Activated CD8-positive, alpha-beta memory T cell treated with anti-CD3 and anti-CD28 coated beads, Interleukin-2, amount 10 ng/mL, durations not matched to agents 7 days and 5 days (primary cell): ENCODE data around the gene PIH1D1. TPM values are rescaled to one million over a fixed set of nuclear protein-coding genes. Genes with fewer than 3 reads are reported as not detected.

ENCODE experiments used
- ATAC-seq: fragments of 150-1000 bp; cut with Tn5 transposase; one replicate; pipeline ENCODE4 v1.10.0; 2021; ENCODE audit warnings: moderate library complexity
- CTCF ChIA-PET: fragments of 350-600 bp; sonication (Branson Sonifier 250); formaldehyde crosslinking; loops from one replicate; lab custom pipeline; 2021; ENCODE audit warnings: antibody characterized with exemption; lab: Charles Lee
- DNase-seq: peaks from one replicate; pipeline ENCODE4 v3.0.0-alpha.2; 2020
- H3K27ac Mint-ChIP-seq: one replicate; pipeline ENCODE4 v1.8.0; 2021; ENCODE audit warnings: mild to moderate bottlenecking, mixed read lengths
- H3K27me3 Mint-ChIP-seq: one replicate; pipeline ENCODE4 v1.8.0; 2021; ENCODE audit warnings: mixed read lengths
- H3K36me3 Mint-ChIP-seq: one replicate; pipeline ENCODE4 v1.8.0; 2021; ENCODE audit warnings: mild to moderate bottlenecking, mixed read lengths
- H3K4me1 Mint-ChIP-seq: one replicate; pipeline ENCODE4 v1.8.0; 2021; ENCODE audit warnings: mixed read lengths
- H3K4me3 Mint-ChIP-seq: one replicate; pipeline ENCODE4 v1.8.0; 2021; ENCODE audit warnings: mild to moderate bottlenecking, moderate library complexity, mixed read lengths
- H3K9me3 Mint-ChIP-seq: one replicate; pipeline ENCODE4 v1.8.0; 2022; ENCODE audit warnings: low read depth, mixed read lengths
- total RNA-seq, 2 experiments: library from RNA; stranded (reverse); gene quantifications; one replicate each; pipeline ENCODE4 v1.2.3, GENCODE V29; 2021

PIH1D1 gene
- total RNA-seq, 2 experiments from 2014 or later: 148 to 158 TPM

DNA sequence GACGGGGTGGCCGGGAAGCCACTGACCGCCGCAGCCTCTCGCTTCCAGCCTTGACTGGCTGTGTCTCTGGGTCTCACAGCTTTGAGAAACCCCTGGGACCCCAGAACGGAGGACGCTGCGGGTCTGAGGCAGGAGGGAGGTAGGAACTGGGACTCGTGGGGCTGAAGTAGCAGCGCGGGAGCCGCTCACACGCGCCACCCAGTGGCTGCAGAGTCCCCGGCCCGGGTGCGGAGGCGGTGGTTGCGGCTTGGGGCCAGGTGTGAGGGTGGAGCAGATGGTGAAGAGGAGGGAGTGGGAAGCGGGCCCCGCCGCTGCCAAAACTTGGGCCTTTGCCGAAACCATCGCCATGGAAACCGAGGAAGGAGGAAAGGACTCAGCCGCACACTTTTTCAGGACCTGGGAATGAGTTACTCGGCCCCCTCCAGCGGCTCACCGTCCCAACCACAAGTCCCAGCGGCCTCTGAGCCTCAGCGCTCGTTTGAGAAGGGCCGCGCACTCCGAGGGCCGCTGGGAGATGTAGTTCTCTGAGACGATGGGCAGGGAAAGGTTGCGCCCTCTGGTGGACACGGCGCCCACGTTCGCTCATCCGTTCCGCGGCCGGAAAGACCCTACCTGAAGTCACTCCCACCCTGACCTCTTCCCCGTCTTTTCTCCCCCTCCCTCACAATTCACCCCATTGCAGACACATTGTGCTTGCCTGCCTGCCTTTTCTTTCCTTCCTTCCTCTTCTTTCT is 8.1 kb downstream of the PIH1D1 start:
- DNase-seq (peak; percentile 96), ATAC-seq (peak; percentile 85)
- H3K36me3 Mint-ChIP-seq: peaks cover 11% of the 10 kb centered on the region
- H3K27me3 Mint-ChIP-seq: peaks cover 36% of the 10 kb centered on the region
- no peaks in the 10 kb centered on the region for H3K9me3 Mint-ChIP-seq
- peaks cover 51% of the 10 kb centered on the region for H3K4me1 Mint-ChIP-seq
- peak overlapping the region; percentile 80 for H3K27ac Mint-ChIP-seq
- H3K4me3 Mint-ChIP-seq: peak overlapping the region; percentile 78
- CTCF ChIA-PET: interaction anchor here (0.6 to 2.8 kb wide), 22 partner anchors 8 to 222 kb away, joined by 3 to 39 read pairs (median 4); partner anchors contain the start of genes ALDH16A1 and PIH1D1

DNA sequence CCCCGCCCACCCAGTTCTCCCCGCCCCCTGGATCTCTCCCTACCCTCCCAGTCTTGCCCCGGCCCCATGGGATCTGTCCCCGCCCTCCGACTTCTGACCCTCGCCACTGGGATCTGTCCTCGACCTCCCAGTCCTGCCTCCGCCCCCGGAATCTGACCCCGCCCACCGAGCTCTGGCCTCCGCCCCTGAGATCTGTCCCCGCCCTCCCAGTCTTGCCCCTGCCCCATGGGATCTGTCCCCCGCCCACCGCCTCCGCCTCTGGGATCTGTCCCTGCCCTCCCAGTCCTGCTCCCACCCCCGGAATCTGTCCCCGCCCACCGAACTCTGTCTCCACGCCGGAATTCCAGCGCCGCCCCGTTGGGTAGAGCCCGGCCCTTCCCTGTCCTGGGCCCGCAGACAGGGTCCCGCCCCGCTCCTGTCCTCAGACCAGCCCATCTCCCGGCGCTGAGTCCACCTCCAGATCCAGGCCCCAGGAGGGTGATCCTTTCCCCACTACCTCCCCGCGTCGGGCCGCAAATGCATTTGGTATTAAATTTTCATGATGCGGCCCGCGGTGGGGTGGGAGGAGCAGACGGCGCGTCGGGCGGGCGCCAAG is 8.7 kb downstream of the PIH1D1 start:
- peaks cover 42% of the 10 kb centered on the region for H3K27me3 Mint-ChIP-seq
- no peaks in the 10 kb centered on the region for H3K9me3 Mint-ChIP-seq
- peak; percentile 50 for ATAC-seq
- H3K27ac Mint-ChIP-seq: peak overlapping the region; percentile 80
- DNase-seq: peak; percentile 86
- peaks cover 45% of the 10 kb centered on the region for H3K4me1 Mint-ChIP-seq
- peaks cover 6% of the 10 kb centered on the region for H3K36me3 Mint-ChIP-seq
- CTCF ChIA-PET: interaction anchor here (0.6 to 2.6 kb wide), 17 partner anchors 9 to 222 kb away, joined by 3 to 31 read pairs (median 4); partner anchors contain the start of gene PIH1D1
- H3K4me3 Mint-ChIP-seq: peak overlapping the region; percentile 78

DNA sequence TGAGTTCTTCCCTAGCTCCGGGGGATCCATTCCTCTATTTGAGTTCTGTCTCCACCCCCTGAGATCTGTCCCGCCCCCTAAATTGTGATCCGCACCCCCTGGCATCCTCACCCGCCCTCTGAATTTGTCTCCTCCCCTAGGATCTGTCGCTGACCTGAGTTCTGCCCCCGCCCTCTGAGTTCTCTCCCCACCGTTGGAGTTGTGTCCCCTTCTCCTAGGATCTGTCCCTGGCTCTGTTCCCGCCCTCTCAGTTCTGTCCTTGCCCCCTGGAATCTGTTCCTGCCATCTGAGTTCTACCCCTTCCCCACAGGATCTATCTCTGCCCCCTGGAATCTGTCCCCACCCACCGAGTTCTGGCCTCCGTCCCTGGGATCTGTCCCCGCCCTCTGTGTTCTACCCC is 9.3 kb downstream of the PIH1D1 start:
- no peak for ATAC-seq
- Mint-ChIP-seq H3K4me1 (peaks cover 43% of the 10 kb centered on the region), H3K4me3 (peak overlapping the region; percentile 78), H3K9me3 (no peaks in the 10 kb centered on the region), H3K27me3 (peaks cover 48% of the 10 kb centered on the region), H3K36me3 (peaks cover 6% of the 10 kb centered on the region), H3K27ac (peak overlapping the region; percentile 80)
- peak; percentile 56 for DNase-seq
- CTCF ChIA-PET: interaction anchor here (0.6 to 2.6 kb wide), 15 partner anchors 9 to 180 kb away, joined by 3 to 31 read pairs (median 5); partner anchors contain the start of gene PIH1D1

DNA sequence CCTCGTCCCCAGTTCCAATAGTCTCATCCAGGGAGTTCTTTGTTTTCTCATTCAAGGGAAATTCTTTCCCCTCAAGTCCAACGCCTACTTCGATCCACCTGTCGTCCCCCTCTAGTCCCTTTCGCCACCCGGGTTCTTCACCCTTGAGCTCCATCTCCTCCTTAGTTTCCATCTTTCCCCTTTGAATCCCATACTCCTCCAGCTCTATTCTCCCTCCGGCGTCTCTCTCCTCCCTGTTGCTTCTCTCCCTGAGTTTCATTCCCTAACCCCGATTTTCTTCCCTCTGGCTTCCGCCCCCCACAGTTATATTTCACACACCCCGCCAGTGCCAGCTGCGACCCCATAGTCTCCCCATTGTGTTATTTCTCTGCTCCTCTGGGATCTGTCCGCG is 9.7 kb downstream of the PIH1D1 start:
- CTCF ChIA-PET: interaction anchor here (0.6 to 2.6 kb wide), 8 partner anchors 13 to 141 kb away, joined by 3 to 31 read pairs (median 7); no protein-coding TSS in a partner anchor
- Mint-ChIP-seq H3K27ac (no peak overlapping the region), H3K27me3 (peaks cover 52% of the 10 kb centered on the region), H3K4me3 (peak overlapping the region; percentile 78), H3K9me3 (no peaks in the 10 kb centered on the region), H3K4me1 (peaks cover 41% of the 10 kb centered on the region), H3K36me3 (peaks cover 5% of the 10 kb centered on the region)
- DNase-seq (no peak), ATAC-seq (no peak)

DNA sequence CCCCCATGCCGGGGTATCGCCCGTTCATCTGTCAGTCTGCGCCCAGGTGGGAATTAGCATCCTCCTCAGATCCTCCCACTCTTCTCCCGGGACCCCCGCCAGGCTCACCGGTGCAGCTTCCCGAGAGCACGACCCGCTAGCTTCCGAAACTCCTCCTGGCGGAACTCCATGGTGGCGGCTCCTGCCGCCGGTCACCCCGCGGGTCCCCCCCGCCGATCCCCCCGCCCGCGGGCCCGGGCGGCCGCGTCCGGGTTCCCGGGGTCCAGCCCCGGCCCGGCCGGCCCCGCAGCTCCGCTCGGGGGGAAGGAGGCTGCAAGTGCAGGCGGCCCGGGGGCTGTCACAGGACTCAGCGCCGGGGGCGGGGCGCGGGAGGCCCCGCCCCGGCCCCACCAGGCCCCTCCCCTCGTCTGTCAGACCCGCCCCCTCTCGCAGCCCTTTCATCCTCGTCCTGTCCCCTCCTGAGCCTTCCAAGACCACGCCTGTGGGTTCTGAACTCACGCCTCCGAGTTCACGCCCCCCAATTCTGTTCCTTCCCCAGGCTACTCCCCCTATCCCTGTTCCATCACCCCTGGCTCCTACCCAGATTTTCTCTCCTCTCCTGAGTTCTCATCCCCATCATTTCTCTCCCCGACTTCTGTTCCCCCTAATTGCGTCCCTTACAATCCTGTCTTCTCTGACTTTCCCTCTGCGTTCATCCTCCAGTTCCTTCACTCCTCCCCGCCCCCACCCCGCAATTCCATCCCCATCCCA is 10.2 kb downstream of the PIH1D1 start, which contains the start of gene SLC17A7:
TSS of gene SLC17A7 (minus strand) at position 318 of the 750 bp plus-strand sequence. CDS start at position 170, 148 bp downstream.
- ATAC-seq (peak; percentile 11), DNase-seq (peak; percentile 70)
- Mint-ChIP-seq H3K27ac (no peak within 1 kb of the TSS), H3K4me1 (peaks cover 41% of the 10 kb centered on the region), H3K36me3 (no peaks in the 10 kb centered on the region), H3K9me3 (no peaks in the 10 kb centered on the region), H3K27me3 (peaks cover 57% of the 10 kb centered on the region), H3K4me3 (peak within 1 kb of the TSS; percentile 78)
- CTCF ChIA-PET: interaction anchor here (0.6 to 2.6 kb wide), 8 partner anchors 13 to 141 kb away, joined by 3 to 31 read pairs (median 4); partner anchors contain the start of gene GFY

DNA sequence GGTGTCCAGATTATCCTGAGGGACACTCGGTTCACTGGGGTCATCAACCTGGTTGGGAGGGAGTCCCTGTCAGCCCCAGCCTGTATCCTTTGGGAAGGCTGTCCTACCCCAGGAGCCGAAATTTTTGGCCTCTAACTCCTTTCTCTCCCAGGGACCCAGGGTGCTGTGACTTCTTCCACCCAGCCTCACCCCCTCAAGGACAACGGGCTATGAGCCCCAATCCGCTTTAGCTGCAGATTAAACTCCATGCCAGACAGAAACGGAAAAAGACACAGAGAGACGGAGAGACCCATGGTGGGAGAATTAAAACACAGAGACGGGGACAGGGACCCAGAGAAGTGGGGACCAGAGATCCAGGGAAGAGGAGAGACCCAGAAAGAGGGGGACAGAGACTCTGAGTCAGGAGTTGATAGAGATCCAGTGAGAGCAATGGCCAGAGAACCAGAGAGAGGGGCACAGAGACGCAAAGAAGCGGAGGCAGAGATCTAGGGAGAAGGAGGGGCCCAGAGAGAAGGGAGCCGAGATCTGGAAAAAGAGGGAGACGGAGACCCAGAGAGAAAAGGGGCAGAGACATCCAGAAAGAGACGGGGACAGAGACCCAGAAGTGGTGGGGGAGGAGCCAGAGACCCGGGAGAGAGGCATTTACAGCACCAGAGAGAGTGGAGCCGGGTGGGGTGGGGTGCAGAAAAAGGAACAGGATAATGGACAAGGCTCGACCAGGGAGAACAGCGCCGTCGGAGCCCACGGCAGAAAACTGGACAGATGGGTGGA is 11.0 kb downstream of the PIH1D1 start:
- CTCF ChIA-PET: interaction anchor here (0.8 to 2.6 kb wide), 5 partner anchors 14 to 49 kb away, joined by 3 to 31 read pairs (median 5); partner anchors contain the start of gene GFY
- Mint-ChIP-seq H3K4me3 (peak overlapping the region; percentile 11), H3K9me3 (no peaks in the 10 kb centered on the region), H3K36me3 (no peaks in the 10 kb centered on the region), H3K27me3 (peaks cover 65% of the 10 kb centered on the region), H3K4me1 (peaks cover 41% of the 10 kb centered on the region), H3K27ac (no peak overlapping the region)
- DNase-seq (no peak), ATAC-seq (no peak)

DNA sequence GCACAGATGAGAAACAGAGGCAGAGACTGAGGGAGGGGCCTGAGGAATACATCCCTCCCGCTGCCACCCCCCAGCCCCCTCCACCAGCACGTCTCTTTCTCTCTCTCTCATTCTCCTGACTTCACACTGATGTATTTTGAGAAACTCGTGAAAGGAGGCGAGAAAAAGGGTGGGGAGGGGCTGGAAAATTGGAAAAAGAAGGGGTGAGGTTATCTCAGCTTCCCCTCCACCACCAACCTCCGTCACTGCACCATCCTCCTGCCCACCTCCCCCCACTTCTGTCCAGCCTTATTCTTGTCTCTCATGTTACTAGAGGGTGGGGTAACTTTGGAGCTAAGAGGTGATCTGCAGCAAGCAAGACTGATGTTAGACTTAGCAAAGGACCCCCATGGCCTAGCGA is 11.8 kb downstream of the PIH1D1 start:
- Mint-ChIP-seq H3K27me3 (peaks cover 73% of the 10 kb centered on the region), H3K27ac (no peak overlapping the region), H3K4me3 (no peak overlapping the region), H3K4me1 (peaks cover 35% of the 10 kb centered on the region), H3K9me3 (no peaks in the 10 kb centered on the region), H3K36me3 (no peaks in the 10 kb centered on the region)
- CTCF ChIA-PET: interaction anchor here (0.7 to 1.4 kb wide), 4 partner anchors 15 to 48 kb away, joined by 3 to 4 read pairs (median 3); partner anchors contain the start of gene GFY
- DNase-seq (no peak), ATAC-seq (no peak)

DNA sequence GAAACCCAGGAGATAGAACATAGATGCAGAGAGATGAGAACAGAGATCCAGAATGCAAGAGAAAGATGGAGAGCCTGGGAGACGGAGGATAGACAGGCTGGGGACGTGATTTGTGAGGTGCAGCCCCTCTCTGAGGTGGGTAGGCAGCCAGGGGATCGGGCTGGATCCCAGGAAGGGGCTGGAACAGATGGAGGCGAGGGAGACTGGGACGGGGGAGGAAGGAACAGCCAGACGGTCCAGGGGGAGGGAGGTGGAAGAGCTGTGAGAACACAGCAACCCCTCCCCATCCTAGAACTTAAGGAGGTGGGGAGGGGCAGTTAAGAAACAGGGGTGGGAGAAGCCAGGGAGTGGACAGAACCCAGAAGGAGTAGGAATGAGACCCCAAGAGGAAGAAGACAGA is 13.4 kb downstream of the PIH1D1 start:
- Mint-ChIP-seq H3K4me1 (peaks cover 31% of the 10 kb centered on the region), H3K36me3 (no peaks in the 10 kb centered on the region), H3K27ac (no peak overlapping the region), H3K27me3 (peaks cover 88% of the 10 kb centered on the region), H3K4me3 (no peak overlapping the region), H3K9me3 (no peaks in the 10 kb centered on the region)
- ATAC-seq (no peak), DNase-seq (no peak)
- CTCF ChIA-PET: no interaction called here

DNA sequence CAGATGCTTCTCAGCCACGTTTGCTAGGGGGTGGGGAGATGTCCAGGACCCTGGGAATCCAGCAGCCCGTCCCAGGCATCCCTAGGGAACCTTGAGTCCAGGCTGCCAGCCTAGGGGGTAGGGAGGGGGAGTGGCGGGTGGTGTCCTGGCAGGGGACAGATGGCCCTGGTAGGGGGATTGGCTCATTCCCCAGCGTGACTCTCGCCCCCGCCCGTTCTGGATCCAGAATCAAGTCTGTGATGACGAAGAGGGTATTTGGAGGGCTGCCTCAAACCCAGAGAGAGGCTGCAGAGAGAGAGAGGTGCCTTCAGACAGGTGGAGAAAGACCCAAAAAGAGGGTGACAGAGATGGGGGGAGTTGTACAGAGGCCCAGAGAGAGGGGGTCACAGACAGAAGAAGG is 14.4 kb downstream of the PIH1D1 start:
- Mint-ChIP-seq H3K9me3 (no peaks in the 10 kb centered on the region), H3K36me3 (no peaks in the 10 kb centered on the region), H3K27ac (no peak overlapping the region), H3K4me1 (peaks cover 29% of the 10 kb centered on the region), H3K4me3 (no peak overlapping the region), H3K27me3 (peaks cover 95% of the 10 kb centered on the region)
- CTCF ChIA-PET: interaction anchor here (1.1 to 2.2 kb wide), 4 partner anchors 13 to 211 kb away, joined by 3 to 10 read pairs (median 6); partner anchors contain the start of genes GFY and KASH5
- DNase-seq (no peak), ATAC-seq (no peak)

DNA sequence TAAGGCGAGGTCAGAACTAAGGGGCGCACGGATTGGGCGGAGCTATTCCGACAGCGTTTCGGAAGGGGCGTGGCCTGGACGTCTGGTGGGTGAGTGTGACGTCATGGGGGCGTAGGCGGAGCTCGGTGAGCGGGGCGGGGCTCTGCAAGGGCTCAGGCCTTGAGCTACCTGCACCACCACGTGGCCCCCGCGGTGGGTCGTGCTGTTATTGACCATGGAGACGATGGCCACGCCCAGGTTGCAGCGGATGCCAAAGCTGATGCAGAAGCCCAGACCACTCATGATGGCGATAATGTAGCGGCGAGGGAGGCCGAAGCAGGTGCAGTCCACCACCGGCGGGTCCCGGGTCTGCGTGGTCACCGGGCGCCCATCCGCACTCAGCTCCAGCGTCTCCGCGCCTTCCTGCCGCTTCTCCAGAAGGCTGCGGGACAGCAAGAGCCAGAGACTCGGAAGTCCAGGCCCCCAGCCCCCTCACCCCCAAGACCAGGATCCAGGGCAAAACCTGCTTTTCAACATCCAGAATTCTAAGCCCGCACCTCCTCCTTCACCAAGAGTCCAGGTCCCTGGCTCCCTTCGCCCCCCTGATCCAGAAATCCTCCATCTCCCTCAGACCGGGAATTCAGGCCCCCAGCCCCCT is 15.1 kb downstream of the PIH1D1 start:
- Mint-ChIP-seq H3K4me3 (peak overlapping the region; percentile 39), H3K27me3 (peaks cover 93% of the 10 kb centered on the region), H3K4me1 (peaks cover 25% of the 10 kb centered on the region), H3K27ac (no peak overlapping the region), H3K36me3 (peaks cover 3% of the 10 kb centered on the region), H3K9me3 (no peaks in the 10 kb centered on the region)
- DNase-seq: peak; percentile 84
- ATAC-seq: peak; percentile 61
- CTCF ChIA-PET: interaction anchor here (0.6 to 2.2 kb wide), 12 partner anchors 10 to 211 kb away, joined by 3 to 10 read pairs (median 4); partner anchors contain the start of genes GFY, KASH5 and PIH1D1

DNA sequence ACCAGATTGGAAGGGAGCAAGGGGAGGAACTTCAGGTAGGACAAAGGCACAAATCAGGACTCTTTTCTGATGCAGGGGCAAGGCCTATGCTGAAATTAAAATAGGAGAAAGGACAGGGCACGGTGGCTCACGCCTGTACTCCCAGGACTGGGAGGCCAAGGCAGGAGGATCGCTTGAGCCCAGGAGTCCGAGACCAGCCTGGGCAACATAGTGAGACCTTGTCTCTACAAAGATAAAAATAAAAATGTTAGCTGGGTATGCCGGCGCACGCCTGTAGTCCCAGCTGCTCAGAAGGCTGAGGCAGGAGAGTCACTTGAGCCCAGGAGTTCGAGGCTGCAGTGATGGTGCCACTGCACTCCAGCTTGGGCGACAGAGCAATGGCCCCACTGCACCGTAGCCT is 15.9 kb downstream of the PIH1D1 start:
- CTCF ChIA-PET: interaction anchor here (0.9 to 2.2 kb wide), 10 partner anchors 9 to 134 kb away, joined by 3 to 7 read pairs (median 4); partner anchors contain the start of genes GFY and KASH5
- Mint-ChIP-seq H3K36me3 (peaks cover 3% of the 10 kb centered on the region), H3K27me3 (peaks cover 96% of the 10 kb centered on the region), H3K4me1 (peaks cover 25% of the 10 kb centered on the region), H3K9me3 (no peaks in the 10 kb centered on the region), H3K4me3 (no peak overlapping the region), H3K27ac (no peak overlapping the region)
- ATAC-seq (no peak), DNase-seq (no peak)
